SHP77 (cell line): ENCODE results near the gene PIGW.

Experiments
- DNase-seq, 2 experiments: peaks; one replicate each; lab custom pipeline; 2025; lab: John Stamatoyannopoulos, UW

Gene PIGW

DNA sequence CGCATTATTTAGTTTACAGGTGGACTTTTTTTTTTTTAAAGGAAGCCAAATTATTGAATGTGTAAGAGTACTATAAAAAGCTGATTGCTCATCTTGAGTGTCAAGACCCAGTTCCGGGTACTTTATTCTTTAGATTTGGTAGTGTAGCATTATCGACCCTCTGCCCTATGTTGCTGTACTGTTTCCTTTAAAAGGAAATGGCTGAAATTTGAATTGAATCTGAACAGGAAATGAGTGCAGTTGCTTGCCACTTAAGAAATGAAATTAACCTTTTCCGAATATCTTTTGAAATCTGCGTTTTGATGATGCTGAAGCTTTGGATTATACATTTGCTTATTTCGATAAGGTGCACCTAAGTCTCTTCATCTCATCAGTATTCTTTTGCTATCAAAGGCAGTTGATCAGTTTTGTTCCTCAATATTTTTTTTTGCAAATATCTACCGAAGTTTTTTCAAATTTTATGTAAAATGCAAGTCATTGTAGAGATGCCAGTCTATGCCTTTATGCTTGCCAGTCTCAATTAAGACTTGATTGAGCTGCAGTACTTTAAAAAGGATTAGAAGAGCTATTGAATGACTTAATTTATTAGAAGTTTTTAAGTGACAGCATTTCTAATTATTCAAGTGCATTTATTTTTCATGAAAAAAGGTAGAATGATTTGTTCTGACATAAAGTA, 11.8 kb downstream of the PIGW start:
- no peak for DNase-seq

DNA sequence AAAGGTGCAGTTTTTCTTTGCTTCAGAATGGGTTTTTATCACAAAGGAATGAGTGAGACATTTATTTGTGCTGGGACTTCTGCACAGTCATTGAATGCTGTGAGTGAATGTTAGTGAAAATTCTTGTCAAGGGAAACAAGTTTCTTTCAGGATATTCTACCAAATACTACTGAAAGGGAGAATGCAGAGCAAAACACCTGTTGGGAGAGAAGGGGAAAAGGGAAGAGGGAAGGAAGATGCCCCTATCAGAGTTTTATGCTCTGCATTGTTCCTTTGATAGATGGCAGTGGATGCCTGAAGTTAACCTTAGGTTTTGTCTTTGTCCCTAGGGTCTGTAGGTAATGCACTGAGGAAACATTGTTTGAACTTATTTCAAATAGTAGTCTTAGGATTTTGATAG, 13.0 kb downstream of the PIGW start:
- DNase-seq = no peak

DNA sequence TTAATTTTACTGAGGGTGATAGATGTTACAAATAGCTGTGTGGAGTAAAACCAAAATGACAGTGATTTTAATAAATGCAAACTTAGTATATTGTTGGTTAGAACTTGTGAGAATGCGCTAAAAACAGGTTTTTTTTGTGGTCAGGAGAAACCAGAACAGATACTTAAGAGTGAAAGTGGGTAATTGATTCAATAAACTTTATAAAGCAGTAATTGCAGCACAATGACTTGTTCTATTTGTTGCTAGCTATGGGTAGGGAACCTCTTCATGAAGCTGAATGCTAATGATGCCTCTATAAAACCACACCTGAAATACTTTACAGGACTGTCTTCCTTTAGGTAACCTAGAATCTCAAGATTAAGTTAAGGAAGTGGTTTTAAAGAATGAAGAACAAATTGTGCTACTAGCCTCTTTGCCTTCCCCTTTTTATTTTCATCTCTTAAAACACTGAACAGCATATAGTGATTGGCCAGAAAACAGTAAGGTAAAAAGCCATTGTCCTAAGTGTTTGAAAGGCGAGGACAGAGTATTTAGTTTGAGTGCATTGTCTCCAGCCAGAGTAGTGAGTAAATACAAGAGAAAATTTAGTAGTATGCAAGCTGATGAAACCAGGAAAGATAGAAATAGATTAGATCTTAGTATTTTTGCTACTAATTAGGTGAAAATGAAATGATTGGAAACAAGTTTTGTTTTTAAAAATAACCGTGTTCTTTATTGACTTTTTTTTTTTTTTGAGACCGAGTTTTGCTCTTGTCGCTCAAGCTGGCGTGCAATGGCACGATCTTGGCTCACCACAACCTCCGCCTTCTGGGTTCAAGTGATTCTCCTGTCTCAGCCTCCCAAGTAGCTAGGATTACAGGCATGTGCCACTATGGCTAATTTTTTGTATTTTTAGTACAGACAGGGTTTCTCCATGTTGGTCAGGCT, 16.0 kb downstream of the PIGW start:
- DNase-seq = no peak

DNA sequence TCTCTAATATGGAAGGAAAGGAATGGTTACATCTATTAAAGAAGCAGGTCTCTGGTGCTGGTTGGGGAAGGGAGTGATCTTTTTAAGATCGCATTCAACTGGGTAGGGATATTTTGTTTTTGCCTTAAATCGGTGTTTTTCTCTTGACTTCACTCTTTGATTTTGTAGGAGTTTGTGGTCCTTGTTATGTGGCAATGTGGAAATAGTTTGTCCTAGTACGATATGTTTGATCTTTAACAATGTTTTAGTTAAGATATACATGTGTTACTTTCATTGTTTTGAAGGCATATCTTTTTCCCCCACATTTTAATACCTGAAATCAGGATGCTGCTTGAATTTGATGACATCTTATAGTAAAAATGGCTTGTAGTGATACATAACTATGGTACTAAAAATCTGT, 18.7 kb downstream of the PIGW start:
- no peak for DNase-seq

DNA sequence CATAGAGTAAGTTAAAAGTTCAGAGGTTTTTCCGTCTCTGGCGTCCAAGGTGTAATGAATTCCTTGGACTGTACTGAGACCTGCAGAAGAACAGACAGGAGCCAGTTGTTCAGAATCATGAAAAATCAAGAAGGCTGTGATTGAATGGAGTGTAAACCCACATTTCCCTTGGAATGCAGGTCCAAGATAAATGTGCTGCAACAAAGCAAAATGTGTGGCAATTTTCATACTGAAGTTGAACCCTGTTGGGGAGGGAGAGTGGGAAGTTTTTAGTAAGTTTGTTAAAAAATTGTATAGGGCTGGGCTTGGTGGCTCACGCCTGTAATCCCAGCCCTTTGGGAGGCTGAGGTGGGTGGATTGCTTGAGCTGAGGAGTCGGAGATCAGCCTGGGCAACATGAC, 31.3 kb downstream of the PIGW start:
- DNase-seq = no peak

DNA sequence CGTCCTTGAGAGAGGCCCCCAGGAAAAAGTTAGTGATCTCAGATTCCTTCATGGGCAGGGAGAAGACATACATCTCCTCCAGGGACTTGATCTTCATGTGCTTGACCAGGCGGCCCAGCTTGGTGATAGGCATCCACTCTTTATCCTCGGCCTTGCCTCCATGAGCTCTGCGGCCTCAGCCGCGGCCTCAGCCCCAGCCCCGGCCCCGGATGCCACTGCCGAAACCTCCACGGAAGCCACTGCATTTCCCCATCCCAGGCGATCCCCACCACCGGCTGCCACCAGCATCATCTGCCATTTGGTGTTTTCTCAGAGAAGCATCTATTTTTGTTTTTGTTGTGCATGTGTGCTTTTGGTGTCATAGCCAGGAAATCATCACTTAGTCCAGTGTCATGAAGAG, 40.2 kb downstream of the PIGW start:
- DNase-seq = no peak

DNA sequence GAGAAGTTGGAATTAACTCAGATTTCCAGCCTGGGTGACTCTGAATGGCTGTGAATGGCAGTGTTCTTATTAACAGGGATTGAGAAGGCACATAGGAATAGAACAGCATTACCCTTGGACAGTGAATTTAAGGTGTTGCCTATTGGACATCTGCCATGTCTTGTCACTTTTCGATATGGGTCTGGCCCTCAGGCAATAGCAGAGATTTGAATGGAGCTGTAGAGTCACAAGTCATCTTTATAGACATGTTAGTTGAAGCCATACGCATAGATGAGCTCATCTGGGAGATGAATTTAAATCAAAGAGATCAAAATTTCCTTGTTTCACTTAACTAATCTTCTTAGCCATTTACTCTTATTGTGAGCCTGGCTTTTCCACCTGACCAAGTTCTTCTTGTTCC, 42.0 kb downstream of the PIGW start:
- no peak for DNase-seq

DNA sequence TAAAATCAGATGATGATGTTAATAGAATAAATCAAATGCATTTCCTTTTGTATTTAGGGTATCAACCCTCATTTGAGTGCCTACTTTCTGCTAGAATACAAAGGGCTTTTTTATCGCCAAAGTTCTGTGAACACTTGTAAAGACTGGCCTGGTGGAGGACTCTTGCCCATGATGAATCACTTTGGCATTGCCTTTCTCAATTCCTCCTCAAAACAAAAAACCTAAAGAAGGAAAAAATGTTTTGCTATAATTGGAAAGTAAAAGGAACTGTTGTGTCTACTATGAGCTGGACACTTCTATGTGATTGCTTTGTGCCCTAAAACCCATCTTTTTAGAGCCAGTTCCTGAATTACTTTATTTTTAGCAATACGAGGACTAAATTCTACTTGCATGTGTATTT, 43.9 kb downstream of the PIGW start:
- no peak for DNase-seq

DNA sequence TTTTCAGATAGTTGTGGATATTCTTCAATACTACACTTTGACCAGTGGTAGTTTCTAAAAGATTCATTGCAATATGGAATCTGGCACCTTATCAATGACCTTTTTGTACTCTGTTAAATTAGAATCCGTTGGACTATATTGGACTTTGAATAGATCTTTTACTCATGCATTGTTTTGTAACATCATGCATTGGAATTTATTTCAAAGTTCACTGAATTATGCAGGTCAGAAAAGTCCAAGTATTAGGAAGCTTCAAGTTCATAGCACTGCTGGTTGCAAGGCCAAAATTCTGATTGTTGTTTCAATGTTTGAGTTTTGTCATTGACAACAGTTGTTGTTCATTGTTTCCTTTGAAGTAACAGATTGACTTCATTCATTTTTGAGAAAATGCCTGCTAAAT, 49.0 kb downstream of the PIGW start:
- no peak for DNase-seq

DNA sequence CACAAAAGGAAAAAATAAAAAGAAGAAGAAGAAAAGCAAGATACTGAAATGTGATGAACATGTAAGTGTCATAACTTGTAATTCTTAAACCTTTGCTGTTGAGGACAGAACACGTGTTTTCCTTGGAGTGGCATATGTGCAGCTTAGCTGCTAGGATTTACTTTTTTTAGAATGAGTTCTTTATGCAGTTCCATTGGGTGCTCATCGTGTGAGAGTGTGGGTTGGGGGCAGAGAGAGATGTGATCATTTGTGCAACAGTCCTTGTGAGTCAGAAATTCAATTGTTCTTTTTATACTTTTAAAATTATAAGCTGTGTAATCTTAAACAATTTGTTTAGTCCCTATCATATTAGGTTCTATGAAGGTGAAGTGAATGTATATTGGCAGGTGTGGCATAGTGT, 51.4 kb downstream of the PIGW start:
- DNase-seq = no peak
